Hepatocyte (in vitro differentiated cells): ENCODE data around the gene NLRC3. TPM values are rescaled to one million over a fixed set of nuclear protein-coding genes. Genes with fewer than 3 reads are reported as not detected.

Experiments
- DNase-seq: peaks from one replicate; pipeline ENCODE4 v3.0.0-alpha.2; 2016; ENCODE audit warnings: low spot score
- H2AFZ ChIP-seq: fragments of 200-600 bp; sonication (generic); 2 replicates; pipeline ENCODE4 v1.6.0; 2016; ENCODE audit warnings: antibody characterized with exemption, mild to moderate bottlenecking
- H3K27ac ChIP-seq: fragments of 200-600 bp; sonication (generic); 2 replicates; pipeline ENCODE4 v1.5.1; 2016; ENCODE audit warnings: mild to moderate bottlenecking
- H3K27me3 ChIP-seq: fragments of 200-600 bp; sonication (generic); 2 replicates; pipeline ENCODE4 v1.6.1; 2016
- H3K36me3 ChIP-seq: fragments of 200-600 bp; sonication (generic); replicated peaks from 2 replicates; pipeline ENCODE4 v1.5.1; 2016; ENCODE audit warnings: low read depth; ENCODE audit not compliant: insufficient read depth
- H3K4me1 ChIP-seq: fragments of 200-600 bp; sonication (generic); 2 replicates; pipeline ENCODE4 v1.5.1; 2016; ENCODE audit warnings: mild to moderate bottlenecking, moderate library complexity; ENCODE audit not compliant: insufficient read depth
- H3K4me2 ChIP-seq: fragments of 200-600 bp; sonication (generic); 2 replicates; pipeline ENCODE4 v1.6.0; 2016
- H3K4me3 ChIP-seq: fragments of 200-600 bp; sonication (generic); 2 replicates; pipeline ENCODE4 v1.5.1; 2016; ENCODE audit warnings: mild to moderate bottlenecking
- H3K79me2 ChIP-seq: fragments of 200-600 bp; sonication (generic); 2 replicates; pipeline ENCODE4 v1.6.0; 2017; ENCODE audit warnings: mild to moderate bottlenecking
- H3K9me2 ChIP-seq: fragments of 200-600 bp; sonication (generic); replicated peaks from 2 replicates; pipeline ENCODE4 v1.6.0; 2017; ENCODE audit warnings: mild to moderate bottlenecking; ENCODE audit not compliant: insufficient read depth
- H3K9me3 ChIP-seq: fragments of 200-600 bp; sonication (generic); 2 replicates; pipeline ENCODE4 v1.5.1; 2016; ENCODE audit warnings: low read depth, mild to moderate bottlenecking
- H4K20me1 ChIP-seq: fragments of 200-600 bp; sonication (generic); 2 replicates; pipeline ENCODE4 v1.6.0; 2016; ENCODE audit warnings: mild to moderate bottlenecking; ENCODE audit not compliant: insufficient read depth, poor library complexity, severe bottlenecking
- EZH2 ChIP-seq: fragments of 200-600 bp; sonication (generic); IDR thresholded peaks from 2 replicates; pipeline ENCODE4 v1.6.1; 2016; ENCODE audit warnings: antibody characterized with exemption, mild to moderate bottlenecking, borderline replicate concordance
- EZH2phosphoT487 ChIP-seq: fragments of 200-600 bp; sonication (generic); IDR thresholded peaks from one replicate; pipeline ENCODE4 v1.6.1; 2018; ENCODE audit warnings: antibody characterized with exemption, mild to moderate bottlenecking, low read depth, moderate library complexity; ENCODE audit not compliant: unreplicated experiment, severe bottlenecking
- WGBS: methylation state at CpG from one replicate; pipeline ENCODE4 v1.1.6; 2016; ENCODE audit warnings: low lambda C conversion rate; ENCODE audit errors: missing lambda C conversion rate; 5-methylcytosine and 5-hydroxymethylcytosine counted together
- polyA plus RNA-seq: library from polyadenylated mRNA; unstranded; fragments of >200 nt; fragmentation: Nextera tagmentation; extraction: Ambion mirVana; gene quantifications from 2 replicates; pipeline ENCODE4 v1.2.1, GENCODE V29; 2016
- total RNA-seq: library from RNA; depleted of rRNA; stranded (reverse); fragments of >200 nt; gene quantifications from 2 replicates; pipeline ENCODE4 v1.2.3, GENCODE V29; 2014
- TF ChIP-seq, protein P1 (sequence below): fragments of 200-600 bp; sonication (generic); IDR thresholded peaks from 2 replicates; pipeline ENCODE4 v1.5.1; 2016; ENCODE audit warnings: antibody characterized with exemption, mild to moderate bottlenecking; ENCODE audit not compliant: poor library complexity

NLRC3 gene
- total and polyA plus RNA-seq, 2 experiments from 2014 or later = 0.10 to 0.15 TPM

DNA sequence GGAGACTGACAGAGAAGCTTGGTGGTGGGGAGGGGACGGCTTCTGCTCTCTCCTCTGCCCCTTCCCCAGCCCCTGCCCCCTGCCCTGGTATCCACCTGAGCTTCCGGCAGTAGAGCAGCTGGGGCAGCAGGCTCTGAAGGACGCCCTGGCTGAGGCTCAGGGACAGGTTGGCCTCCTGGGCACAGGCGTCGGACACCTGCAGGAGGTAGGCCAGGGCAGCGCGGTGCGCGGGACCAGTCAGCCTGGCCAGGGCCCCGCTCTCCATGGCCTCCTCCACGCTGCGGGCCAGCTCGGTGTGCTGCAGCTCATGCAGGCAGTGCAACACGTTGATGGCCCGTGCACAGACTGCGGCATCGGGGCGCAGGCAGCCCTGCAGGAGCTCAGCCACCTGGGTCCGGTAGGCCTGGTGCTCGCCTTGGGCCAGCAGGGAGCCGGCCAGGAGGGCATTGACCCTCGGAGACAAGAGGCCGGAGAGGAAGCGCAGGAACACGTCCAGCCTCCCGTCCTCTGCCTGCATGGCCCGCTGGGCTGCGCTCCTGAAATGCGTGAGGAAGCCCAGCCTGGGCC is 14.2 kb downstream of the NLRC3 start:
- Histone ChIP-seq H3K4me3 (no peak overlapping the region), H2AFZ (no peak overlapping the region), H3K79me2 (no peaks in the 10 kb centered on the region), H3K27me3 (no peaks in the 10 kb centered on the region), H3K9me3 (no peaks in the 10 kb centered on the region), H4K20me1 (no peaks in the 10 kb centered on the region), H3K27ac (no peak overlapping the region), H3K9me2 (no peaks in the 10 kb centered on the region), H3K36me3 (no peaks in the 10 kb centered on the region), H3K4me2 (no peak overlapping the region), H3K4me1 (no peaks in the 10 kb centered on the region)
- WGBS = 95% methylated on average over 28 of the region's 29 CpGs
- DNase-seq = no peak
- TF ChIP-seq EZH2phosphoT487 (no peak), EZH2 (no peak)
- TF ChIP-seq, protein P1, sequence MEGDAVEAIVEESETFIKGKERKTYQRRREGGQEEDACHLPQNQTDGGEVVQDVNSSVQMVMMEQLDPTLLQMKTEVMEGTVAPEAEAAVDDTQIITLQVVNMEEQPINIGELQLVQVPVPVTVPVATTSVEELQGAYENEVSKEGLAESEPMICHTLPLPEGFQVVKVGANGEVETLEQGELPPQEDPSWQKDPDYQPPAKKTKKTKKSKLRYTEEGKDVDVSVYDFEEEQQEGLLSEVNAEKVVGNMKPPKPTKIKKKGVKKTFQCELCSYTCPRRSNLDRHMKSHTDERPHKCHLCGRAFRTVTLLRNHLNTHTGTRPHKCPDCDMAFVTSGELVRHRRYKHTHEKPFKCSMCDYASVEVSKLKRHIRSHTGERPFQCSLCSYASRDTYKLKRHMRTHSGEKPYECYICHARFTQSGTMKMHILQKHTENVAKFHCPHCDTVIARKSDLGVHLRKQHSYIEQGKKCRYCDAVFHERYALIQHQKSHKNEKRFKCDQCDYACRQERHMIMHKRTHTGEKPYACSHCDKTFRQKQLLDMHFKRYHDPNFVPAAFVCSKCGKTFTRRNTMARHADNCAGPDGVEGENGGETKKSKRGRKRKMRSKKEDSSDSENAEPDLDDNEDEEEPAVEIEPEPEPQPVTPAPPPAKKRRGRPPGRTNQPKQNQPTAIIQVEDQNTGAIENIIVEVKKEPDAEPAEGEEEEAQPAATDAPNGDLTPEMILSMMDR = no peak

- no peak overlapping the region for H3K4me2 ChIP-seq
- no peak overlapping the region for H2AFZ ChIP-seq
- no peaks in the 10 kb centered on the region for H4K20me1 ChIP-seq
- no peaks in the 10 kb centered on the region for H3K27me3 ChIP-seq
- WGBS = 95% methylated on average over 14 of the region's 15 CpGs
- no peaks in the 10 kb centered on the region for H3K36me3 ChIP-seq
- H3K79me2 ChIP-seq = no peaks in the 10 kb centered on the region
- H3K27ac ChIP-seq = no peak overlapping the region
- TF ChIP-seq EZH2phosphoT487 (no peak), EZH2 (no peak)
- TF ChIP-seq, protein P1 = no peak
- H3K4me3 ChIP-seq = no peak overlapping the region
- H3K9me3 ChIP-seq = no peaks in the 10 kb centered on the region
- no peaks in the 10 kb centered on the region for H3K9me2 ChIP-seq
- no peaks in the 10 kb centered on the region for H3K4me1 ChIP-seq
- DNase-seq = no peak
Measured at GRCh38 chr16:3561626-3562025, 15.6 kb downstream of the NLRC3 start.

DNA sequence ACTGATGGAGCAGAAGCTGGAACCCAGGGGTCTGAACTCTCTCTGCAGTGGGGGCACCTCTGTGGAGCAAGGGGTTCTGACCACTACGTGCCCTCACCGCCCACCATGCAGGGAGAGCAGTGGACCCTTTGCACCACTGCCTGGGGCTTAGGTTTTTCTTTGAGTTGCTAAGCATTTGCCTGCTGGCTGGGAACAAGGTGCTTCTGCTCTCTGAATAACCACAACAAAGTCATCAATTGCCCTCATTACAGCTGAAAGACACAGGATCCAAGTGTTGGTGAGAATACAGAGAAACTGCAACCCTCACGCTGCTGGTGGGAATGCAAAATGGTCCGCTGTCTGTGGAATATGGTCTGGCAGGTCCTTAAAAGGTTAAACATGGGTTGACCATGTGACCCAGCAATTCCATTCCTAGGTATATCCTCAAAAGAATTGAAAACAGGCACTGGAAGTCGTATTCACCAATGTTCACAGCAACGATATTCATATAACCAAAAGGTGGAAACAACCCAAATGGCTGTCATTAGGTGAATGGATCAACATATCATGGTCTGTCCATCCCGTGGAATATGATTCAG is 22.8 kb downstream of the NLRC3 start:
- WGBS = 77% methylated on average over 7 of the region's 7 CpGs
- Histone ChIP-seq H3K9me3 (no peaks in the 10 kb centered on the region), H3K27ac (no peak overlapping the region), H3K27me3 (no peaks in the 10 kb centered on the region), H3K4me1 (no peaks in the 10 kb centered on the region), H3K36me3 (no peaks in the 10 kb centered on the region), H4K20me1 (no peaks in the 10 kb centered on the region), H3K4me2 (no peak overlapping the region), H3K9me2 (no peaks in the 10 kb centered on the region), H3K4me3 (no peak overlapping the region), H3K79me2 (no peaks in the 10 kb centered on the region), H2AFZ (no peak overlapping the region)
- TF ChIP-seq EZH2phosphoT487 (no peak), EZH2 (no peak)
- TF ChIP-seq, protein P1 = no peak
- DNase-seq = no peak
